HG03558 (cell line): ENCODE results near the gene ANLN.
"Not testable (repeated sequence)": the region's sequence is repeated elsewhere in the genome, so short reads cannot be mapped to it uniquely, and the experiment has no call there.

Experiments used
- ATAC-seq: cut with Tn5 transposase; IDR thresholded peaks from one replicate; pipeline ENCODE4 v1.9.1; 2021; ENCODE audit warnings: moderate number of reproducible peaks; ENCODE audit not compliant: unreplicated experiment; ENCODE audit errors: extremely low read depth

ANLN gene

GRCh38 chr7:36460811-36461429 is 71.3 kb downstream of the ANLN start:
- no peak for ATAC-seq

DNA sequence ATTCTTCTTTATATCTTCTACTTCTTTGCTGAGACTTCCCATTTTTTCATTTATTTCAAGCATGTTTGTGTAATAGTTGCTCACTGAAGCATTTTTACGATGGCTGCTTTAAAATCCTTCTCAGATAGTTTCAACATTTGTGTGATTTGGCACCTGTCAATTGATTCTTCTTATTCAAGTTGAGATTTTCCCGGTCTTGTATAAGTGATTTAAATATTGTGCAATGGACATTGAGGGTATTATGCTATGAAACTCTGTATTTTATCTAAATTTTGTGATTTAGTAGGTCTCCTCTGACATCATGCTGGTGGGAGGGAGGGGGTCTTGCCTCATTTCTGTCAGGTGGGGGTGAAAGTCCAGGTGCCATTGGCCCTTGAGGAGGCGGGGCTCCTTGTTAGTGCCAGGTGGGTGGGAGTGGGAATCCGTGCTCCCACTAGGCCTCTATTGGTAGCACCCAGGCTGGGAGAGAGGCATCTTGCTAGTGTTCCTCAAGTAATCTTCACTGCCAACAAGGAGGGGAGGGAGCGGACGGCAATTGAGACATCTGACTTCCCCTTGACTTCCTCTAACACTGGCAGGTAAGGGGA is 73.0 kb downstream of the ANLN start:
- no peak for ATAC-seq

DNA sequence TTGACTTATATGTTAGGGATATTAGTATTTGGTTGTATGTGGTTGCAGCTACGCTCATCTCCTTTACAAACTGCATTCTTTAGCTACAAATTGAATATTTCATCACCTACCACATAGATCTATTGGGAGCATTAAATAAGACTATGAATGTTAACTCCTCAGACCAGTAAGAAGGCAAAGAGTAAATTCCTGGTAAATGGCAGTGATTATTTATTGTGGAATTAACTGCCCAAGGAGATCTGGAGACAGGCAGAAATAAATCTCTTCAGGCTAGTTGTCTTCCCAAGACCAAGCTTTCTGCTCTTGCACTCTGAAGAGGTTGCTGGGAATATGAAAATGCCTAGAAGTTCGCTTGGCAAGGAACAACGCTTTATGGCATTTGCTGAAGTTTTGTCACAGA is 74.6 kb downstream of the ANLN start:
- ATAC-seq, result no peak

DNA sequence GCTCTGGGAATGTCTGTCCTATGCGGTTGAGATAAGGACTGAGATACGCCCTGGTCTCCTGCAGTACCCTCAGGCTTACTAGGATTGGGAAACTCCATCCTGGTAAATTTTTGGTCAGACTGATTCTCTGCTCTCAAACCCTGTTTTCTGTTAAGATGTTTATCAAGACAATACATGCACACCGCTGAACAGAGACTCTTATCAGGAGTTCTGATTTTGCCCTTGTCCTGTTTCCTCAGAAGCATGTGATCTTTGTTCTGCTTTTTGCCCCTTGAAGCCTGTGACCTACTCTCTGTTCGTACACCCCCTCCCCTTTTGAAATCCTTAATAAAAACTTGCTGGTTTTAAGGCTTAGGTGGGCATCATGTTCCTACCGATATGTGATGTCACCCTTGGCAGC is 76.3 kb downstream of the ANLN start:
- ATAC-seq, result not testable (repeated sequence)

- ATAC-seq, result no peak
Measured at GRCh38 chr7:36468370-36469101, 78.9 kb downstream of the ANLN start.

GRCh38 chr7:36469236-36469635 is 79.6 kb downstream of the ANLN start:
- ATAC-seq, result no peak

DNA sequence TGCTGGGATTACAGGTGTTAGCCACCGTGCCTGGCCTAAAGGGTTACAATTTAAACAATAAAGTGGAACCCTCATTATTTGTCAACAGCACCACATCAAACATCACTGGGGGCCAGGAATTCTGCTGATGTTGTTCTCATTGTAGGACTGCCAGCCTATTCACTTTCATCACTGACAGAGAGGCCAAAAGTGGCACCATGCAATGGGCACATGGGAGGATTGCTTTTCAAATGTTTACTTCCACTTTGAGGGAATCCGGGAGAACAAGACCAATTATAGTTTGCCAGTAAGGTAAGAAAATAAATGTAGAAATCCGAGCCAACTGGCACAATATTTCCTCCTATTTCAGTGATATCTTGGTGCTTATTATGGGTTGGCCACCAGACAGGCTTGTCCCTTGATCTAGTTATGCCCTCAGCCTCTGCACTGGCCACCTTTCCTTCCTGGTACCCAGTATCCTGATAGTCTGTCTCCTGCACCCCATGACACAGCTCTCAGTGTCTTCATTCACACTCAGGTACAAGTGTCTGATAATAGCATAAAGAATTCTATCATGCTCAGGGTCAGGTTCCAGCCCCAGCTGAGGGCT is 82.6 kb downstream of the ANLN start:
- no peak for ATAC-seq

- no peak for ATAC-seq
Measured at GRCh38 chr7:36473454-36474282, 84.0 kb downstream of the ANLN start.

GRCh38 chr7:36474283-36475010 is 84.8 kb downstream of the ANLN start:
- ATAC-seq, result no peak

DNA sequence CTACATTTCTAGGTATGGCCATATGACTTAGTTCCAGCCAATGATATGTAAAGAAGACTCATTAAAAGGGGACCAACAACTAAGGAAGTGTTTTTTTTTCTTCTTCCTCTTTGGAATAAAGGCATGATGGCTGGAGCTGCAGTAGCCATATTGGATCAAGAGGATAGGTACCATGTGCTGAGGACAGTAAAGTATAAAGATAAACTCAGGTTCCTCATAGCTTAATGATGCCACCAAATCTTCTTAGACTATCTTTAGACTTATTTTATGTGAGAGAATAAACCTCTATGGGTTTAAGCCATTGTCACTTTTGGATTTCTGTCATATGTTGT is 85.3 kb downstream of the ANLN start:
- no peak for ATAC-seq

DNA sequence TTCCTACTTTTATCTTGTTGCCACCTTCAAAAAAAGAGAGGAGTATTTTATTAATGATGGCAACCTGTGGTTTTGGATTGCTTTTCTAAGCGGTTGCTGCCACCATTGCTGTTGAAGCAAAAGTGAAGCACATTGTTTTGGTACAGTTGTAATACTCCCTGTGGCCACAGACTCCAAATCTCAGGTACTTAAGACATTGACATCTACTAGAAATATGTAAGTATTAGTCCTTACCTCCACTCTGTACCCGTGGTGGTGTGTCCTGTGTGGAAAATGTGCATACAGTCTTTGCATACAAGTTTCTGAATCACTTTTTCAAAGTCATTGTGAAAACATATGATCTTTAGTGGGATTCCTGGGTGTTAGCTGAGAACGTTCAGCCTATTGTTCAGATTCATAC is 85.7 kb downstream of the ANLN start:
- no peak for ATAC-seq

GRCh38 chr7:36478745-36479144 is 89.1 kb downstream of the ANLN start:
- no peak for ATAC-seq

DNA sequence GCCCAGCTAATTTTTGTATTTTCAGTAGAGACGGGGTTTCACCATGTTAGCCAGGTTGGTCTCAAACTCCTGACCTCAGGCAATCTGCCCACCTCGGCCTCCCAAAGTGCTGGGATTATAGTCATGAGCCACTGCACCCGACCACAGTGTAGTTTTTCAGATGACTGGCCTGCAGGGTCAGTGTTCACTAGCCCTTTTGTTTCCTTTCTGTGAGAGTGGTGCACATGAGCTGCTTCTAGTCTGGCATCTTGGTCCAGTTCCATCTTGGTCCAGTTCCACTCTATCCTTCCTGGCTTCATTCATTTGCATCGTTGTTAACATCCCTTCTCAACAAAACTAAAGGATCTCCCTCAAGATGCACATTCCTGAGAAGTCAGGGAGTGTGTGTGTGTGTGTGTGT is 94.2 kb downstream of the ANLN start:
- not testable (repeated sequence) for ATAC-seq

DNA sequence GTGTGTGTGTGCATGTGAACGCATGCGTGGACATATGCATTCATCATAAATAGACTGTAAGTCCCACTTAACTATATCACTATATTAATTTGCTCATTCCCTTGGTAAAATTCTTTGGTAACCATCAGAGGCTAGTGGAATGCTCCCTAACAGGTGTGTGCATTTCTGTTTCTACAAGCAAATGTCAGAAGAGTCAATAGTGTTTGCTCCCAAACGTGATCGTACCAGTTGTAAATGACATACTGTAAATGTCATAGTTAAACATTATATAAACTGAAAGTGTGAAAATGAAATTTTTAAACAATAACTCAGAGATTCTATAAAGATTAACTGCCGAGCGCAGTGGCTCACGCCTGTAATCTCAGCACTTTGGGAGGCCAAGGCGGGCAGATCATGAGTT is 94.6 kb downstream of the ANLN start:
- no peak for ATAC-seq

- no peak for ATAC-seq
Measured at GRCh38 chr7:36486336-36486735, 96.7 kb downstream of the ANLN start.

GRCh38 chr7:36487756-36488336 is 98.2 kb downstream of the ANLN start:
- no peak for ATAC-seq

DNA sequence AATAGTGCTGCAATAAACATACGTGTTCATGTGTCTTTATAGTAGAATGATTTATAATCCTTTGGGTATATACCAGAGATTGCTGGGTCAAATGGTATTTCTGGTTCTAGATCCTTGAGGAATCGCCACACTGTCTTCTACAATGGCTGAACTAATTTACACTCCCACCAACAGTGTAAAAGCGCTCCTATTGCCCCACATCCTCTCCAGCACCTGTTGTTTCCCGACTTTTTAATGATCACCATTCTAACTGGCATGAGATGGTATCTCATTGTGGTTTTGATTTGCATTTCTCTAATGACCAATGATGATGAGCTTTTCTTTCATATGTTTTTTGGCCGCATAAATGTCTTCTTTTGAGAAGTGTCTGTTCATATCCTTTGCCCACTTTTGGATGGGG is 99.0 kb downstream of the ANLN start:
- not testable (repeated sequence) for ATAC-seq

- ATAC-seq, result no peak
Measured at GRCh38 chr7:36490419-36490830, 100.8 kb downstream of the ANLN start.

DNA sequence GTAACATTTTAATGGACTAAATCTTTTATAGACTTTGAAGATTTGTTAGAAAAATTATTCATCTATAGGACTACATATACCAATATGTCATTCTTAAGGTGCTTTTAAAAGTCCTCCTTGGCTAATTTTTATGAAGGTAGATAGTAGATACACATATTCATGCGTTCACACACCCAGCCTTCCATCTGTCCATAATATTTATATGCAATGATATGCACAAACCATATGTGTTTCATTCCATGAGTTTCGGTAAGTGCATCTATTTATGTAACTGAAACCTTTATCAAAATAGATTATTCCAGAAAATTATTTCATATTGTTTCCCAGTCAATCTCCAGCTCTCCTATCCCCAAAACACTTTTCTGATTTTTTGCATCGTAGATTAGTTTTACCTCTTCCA is 101.7 kb downstream of the ANLN start:
- ATAC-seq, result no peak

GRCh38 chr7:36496576-36496975 is 106.9 kb downstream of the ANLN start:
- ATAC-seq, result no peak
